ENCODE results near the gene DNAJA3.

The DNAJA3 gene

GRCh38 chr16:4491898-4492297 is 66.2 kb downstream of the DNAJA3 start:
- TF ChIP-seq CTCF (IDR thresholded peaks at IDR 0.05; ENCODE audit: insufficient read depth, low read length, missing control alignments): no peak
- no peak overlapping the region for H3K4me3 ChIP-seq (ENCODE audit: low read depth, low read length)
- DNase-seq (ENCODE audit: low read depth, low spot score): no peak
- POLR2A ChIA-PET: no interaction called here
- CTCF ChIA-PET: interaction anchor here (0.8 to 7.0 kb wide), 3 partner anchors 14 to 94 kb away, joined by 3 to 57 read pairs (median 3); partner anchors contain the start of gene HMOX2

GRCh38 chr16:4494746-4495490 is 69.2 kb downstream of the DNAJA3 start:
- no peak overlapping the region for H3K4me3 ChIP-seq (ENCODE audit: low read depth, low read length)
- ChIA-PET CTCF (interaction anchor here (1.0 to 7.0 kb wide), 5 partner anchors 11 to 22 kb away, joined by 3 to 57 read pairs (median 4); partner anchors contain the start of gene HMOX2), POLR2A (no interaction called here)
- TF ChIP-seq CTCF (IDR thresholded peaks at IDR 0.05; ENCODE audit: insufficient read depth, low read length, missing control alignments): no peak
- no peak for DNase-seq (ENCODE audit: low read depth, low spot score)

- H3K4me3 ChIP-seq (ENCODE audit: low read depth, low read length): no peak overlapping the region
- CTCF ChIA-PET: interaction anchor here (1.3 to 7.0 kb wide), 3 partner anchors 10 to 13 kb away, joined by 3 to 57 read pairs (median 17); no protein-coding TSS in a partner anchor
These were observed 70.1 kb downstream of the DNAJA3 start for GRCh38 chr16:4495766-4496165.

GRCh38 chr16:4496305-4496704 is 70.6 kb downstream of the DNAJA3 start:
- ChIA-PET POLR2A (no interaction called here), CTCF (interaction anchor here (1.0 to 2.2 kb wide), 4 partner anchors 11 to 128 kb away, joined by 3 to 17 read pairs (median 3); partner anchors contain the start of gene MGRN1)
- TF ChIP-seq CTCF (IDR thresholded peaks at IDR 0.05; ENCODE audit: insufficient read depth, low read length, missing control alignments): no peak
- H3K4me3 ChIP-seq (ENCODE audit: low read depth, low read length): no peak overlapping the region
- no peak for DNase-seq (ENCODE audit: low read depth, low spot score)

More at GRCh38 chr16:4495766-4496165, 70.1 kb downstream of the DNAJA3 start:
- TF ChIP-seq CTCF (IDR thresholded peaks at IDR 0.05; ENCODE audit: insufficient read depth, low read length, missing control alignments): no peak
- DNase-seq (ENCODE audit: low read depth, low spot score): no peak
- POLR2A ChIA-PET: no interaction called here

GRCh38 chr16:4498546-4499195 is 73.0 kb downstream of the DNAJA3 start:
- ChIA-PET CTCF (interaction anchor here (0.8 to 4.7 kb wide), 6 partner anchors 8 to 125 kb away, joined by 3 to 42 read pairs (median 8); no protein-coding TSS in a partner anchor), POLR2A (no interaction called here)
- no peak for DNase-seq (ENCODE audit: low read depth, low spot score)
- no peak overlapping the region for H3K4me3 ChIP-seq (ENCODE audit: low read depth, low read length)
- no peak for TF ChIP-seq CTCF (IDR thresholded peaks at IDR 0.05; ENCODE audit: insufficient read depth, low read length, missing control alignments)

GRCh38 chr16:4499196-4499555 is 73.5 kb downstream of the DNAJA3 start:
- CTCF ChIA-PET: interaction anchor here (0.8 to 4.7 kb wide), 7 partner anchors 8 to 125 kb away, joined by 3 to 42 read pairs (median 9); no protein-coding TSS in a partner anchor
- POLR2A ChIA-PET: no interaction called here
- no peak for TF ChIP-seq CTCF (IDR thresholded peaks at IDR 0.05; ENCODE audit: insufficient read depth, low read length, missing control alignments)
- H3K4me3 ChIP-seq (ENCODE audit: low read depth, low read length): no peak overlapping the region
- no peak for DNase-seq (ENCODE audit: low read depth, low spot score)

Measured in AG04449 (cell line).